ENCODE measurements around the gene PTDSS2. TPM values are rescaled to one million over a fixed set of nuclear protein-coding genes. Genes with fewer than 3 reads are reported as not detected.

The PTDSS2 gene
- total and polyA plus RNA-seq, 9 of the 15 experiments (the other 6 are each of a cell fraction or from before 2014, with no cell fraction given) = 0.45 to 53.9 (median 17.2) TPM

DNA sequence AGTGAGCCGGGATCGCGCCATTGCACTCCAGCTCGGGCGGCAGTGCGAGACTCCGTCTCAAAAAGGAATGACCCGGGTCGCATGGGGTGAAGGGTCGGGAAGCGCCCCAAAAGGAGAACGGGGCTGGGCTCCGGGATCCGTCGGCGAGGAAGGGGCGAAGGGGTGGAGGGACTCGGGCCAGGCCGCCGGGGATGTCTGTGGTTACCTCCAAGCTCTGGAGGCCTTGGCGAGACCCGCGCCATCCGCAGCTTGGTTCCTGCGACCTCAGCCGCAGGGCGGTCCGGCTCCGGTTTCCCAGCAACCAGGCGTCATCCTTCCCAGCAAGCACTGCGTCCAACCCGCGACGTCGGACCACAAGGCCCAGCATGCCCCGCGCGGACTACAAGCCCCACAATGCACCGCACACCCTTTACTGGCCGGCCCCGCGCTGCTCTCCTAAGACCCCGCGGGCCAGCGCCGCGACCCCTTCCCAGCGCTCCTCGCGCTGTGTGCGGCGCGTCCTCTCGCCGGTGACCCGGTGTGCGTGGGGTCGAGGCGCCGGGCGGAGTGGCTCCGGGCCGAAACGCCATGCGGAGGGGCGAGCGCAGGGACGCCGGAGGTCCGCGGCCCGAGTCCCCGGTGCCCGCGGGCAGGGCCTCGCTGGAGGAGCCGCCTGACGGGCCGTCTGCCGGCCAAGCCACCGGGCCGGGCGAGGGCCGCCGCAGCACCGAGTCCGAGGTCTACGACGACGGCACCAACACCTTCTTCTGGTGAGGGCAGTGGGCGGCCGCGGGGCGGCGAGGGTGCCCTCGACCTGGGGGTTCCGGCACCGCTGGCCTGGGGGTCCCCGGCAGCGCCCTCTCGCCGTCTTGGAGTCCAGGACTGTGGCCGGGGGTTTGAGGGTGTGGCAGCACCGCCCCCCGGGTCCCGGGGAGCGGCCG, at the start of gene PTDSS2 (continued):
- no peak for TF ChIP-seq CEBPG (CRISPR knock-in tag; IDR thresholded peaks at IDR 0.05)
- TF ChIP-seq CEBPG (tag; conservative IDR thresholded peaks at IDR 0.05 in 1 of 2, IDR thresholded peaks at IDR 0.05 in 1 of 2) = no peak
- TF ChIP-seq, protein P1, sequence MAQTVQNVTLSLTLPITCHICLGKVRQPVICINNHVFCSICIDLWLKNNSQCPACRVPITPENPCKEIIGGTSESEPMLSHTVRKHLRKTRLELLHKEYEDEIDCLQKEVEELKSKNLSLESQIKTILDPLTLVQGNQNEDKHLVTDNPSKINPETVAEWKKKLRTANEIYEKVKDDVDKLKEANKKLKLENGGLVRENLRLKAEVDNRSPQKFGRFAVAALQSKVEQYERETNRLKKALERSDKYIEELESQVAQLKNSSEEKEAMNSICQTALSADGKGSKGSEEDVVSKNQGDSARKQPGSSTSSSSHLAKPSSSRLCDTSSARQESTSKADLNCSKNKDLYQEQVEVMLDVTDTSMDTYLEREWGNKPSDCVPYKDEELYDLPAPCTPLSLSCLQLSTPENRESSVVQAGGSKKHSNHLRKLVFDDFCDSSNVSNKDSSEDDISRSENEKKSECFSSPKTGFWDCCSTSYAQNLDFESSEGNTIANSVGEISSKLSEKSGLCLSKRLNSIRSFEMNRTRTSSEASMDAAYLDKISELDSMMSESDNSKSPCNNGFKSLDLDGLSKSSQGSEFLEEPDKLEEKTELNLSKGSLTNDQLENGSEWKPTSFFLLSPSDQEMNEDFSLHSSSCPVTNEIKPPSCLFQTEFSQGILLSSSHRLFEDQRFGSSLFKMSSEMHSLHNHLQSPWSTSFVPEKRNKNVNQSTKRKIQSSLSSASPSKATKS (CRISPR knock-in tag; IDR thresholded peaks at IDR 0.05) = no peak
- no peak for TF ChIP-seq ZNF217 (CRISPR knock-in tag; IDR thresholded peaks at IDR 0.05)
- TF ChIP-seq, protein P2, sequence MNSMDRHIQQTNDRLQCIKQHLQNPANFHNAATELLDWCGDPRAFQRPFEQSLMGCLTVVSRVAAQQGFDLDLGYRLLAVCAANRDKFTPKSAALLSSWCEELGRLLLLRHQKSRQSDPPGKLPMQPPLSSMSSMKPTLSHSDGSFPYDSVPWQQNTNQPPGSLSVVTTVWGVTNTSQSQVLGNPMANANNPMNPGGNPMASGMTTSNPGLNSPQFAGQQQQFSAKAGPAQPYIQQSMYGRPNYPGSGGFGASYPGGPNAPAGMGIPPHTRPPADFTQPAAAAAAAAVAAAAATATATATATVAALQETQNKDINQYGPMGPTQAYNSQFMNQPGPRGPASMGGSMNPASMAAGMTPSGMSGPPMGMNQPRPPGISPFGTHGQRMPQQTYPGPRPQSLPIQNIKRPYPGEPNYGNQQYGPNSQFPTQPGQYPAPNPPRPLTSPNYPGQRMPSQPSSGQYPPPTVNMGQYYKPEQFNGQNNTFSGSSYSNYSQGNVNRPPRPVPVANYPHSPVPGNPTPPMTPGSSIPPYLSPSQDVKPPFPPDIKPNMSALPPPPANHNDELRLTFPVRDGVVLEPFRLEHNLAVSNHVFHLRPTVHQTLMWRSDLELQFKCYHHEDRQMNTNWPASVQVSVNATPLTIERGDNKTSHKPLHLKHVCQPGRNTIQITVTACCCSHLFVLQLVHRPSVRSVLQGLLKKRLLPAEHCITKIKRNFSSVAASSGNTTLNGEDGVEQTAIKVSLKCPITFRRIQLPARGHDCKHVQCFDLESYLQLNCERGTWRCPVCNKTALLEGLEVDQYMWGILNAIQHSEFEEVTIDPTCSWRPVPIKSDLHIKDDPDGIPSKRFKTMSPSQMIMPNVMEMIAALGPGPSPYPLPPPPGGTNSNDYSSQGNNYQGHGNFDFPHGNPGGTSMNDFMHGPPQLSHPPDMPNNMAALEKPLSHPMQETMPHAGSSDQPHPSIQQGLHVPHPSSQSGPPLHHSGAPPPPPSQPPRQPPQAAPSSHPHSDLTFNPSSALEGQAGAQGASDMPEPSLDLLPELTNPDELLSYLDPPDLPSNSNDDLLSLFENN (IDR thresholded peaks at IDR 0.05; ENCODE audit: low read depth in 2 of 2, low read length in 2 of 2) = 0 out of 4 replicates have a peak, but pooled peaks have one; percentile 5 to 25
- TF ChIP-seq, protein P3, sequence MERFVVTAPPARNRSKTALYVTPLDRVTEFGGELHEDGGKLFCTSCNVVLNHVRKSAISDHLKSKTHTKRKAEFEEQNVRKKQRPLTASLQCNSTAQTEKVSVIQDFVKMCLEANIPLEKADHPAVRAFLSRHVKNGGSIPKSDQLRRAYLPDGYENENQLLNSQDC (CRISPR knock-in tag; IDR thresholded peaks at IDR 0.05) = no peak
- TF ChIP-seq CREB1 (IDR thresholded peaks at IDR 0.05) = peak; percentile 88
- peak; percentile 90 for TF ChIP-seq CREB1 (CRISPR knock-in tag; IDR thresholded peaks at IDR 0.05)
- TF ChIP-seq CCNT2 (IDR thresholded peaks at IDR 0.05; ENCODE audit: borderline replicate concordance, extremely low read depth, insufficient read length, low read depth, low read length) = peak; percentile 84
- TF ChIP-seq, protein P4, sequence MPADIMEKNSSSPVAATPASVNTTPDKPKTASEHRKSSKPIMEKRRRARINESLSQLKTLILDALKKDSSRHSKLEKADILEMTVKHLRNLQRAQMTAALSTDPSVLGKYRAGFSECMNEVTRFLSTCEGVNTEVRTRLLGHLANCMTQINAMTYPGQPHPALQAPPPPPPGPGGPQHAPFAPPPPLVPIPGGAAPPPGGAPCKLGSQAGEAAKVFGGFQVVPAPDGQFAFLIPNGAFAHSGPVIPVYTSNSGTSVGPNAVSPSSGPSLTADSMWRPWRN (IDR thresholded peaks at IDR 0.05; ENCODE audit: low read depth) = no peak
- peak; percentile 93 for TF ChIP-seq ZNF644 (tag; IDR thresholded peaks at IDR 0.05; ENCODE audit: low read depth)
- peak in 1 of 2 experiments; percentile 37; a peak in 1 of 4 replicates for TF ChIP-seq KDM4B (IDR thresholded peaks at IDR 0.05; ENCODE audit: borderline replicate concordance in 2 of 2, low read depth in 1 of 2)
- no peak for TF ChIP-seq STAT5B (CRISPR knock-in tag; IDR thresholded peaks at IDR 0.05)
- TF ChIP-seq U2AF1 (optimal IDR thresholded peaks at IDR 0.05; ENCODE audit: low read depth, low read length) = peak; percentile 42
- TF ChIP-seq TAF7 (tag; IDR thresholded peaks at IDR 0.05) = 0 out of 2 replicates have a peak, but pooled peaks have one; percentile 35
- TF ChIP-seq EP400 (IDR thresholded peaks at IDR 0.05) = peak; percentile 45; the same call in 1 of the 2 replicates
- TF ChIP-seq CBX8 (IDR thresholded peaks at IDR 0.05; ENCODE audit: borderline replicate concordance, extremely low read depth, low read depth, low read length, poor library complexity, severe bottlenecking) = no peak
- peak; percentile 25; the same call in 1 of the 2 replicates for TF ChIP-seq TOE1 (IDR thresholded peaks at IDR 0.05; ENCODE audit: borderline replicate concordance)
- no peak for TF ChIP-seq TOE1 (CRISPR knock-in tag; IDR thresholded peaks at IDR 0.05; ENCODE audit: borderline replicate concordance, low read depth)
